HG03196 (cell line): ENCODE measurements around the gene CCDC7.
"Not testable (repeated sequence)": the region's sequence is repeated elsewhere in the genome, so short reads cannot be mapped to it uniquely, and the experiment has no call there.

Experiments
- ATAC-seq: cut with Tn5 transposase; IDR thresholded peaks from one replicate; pipeline ENCODE4 v1.9.1; 2021; ENCODE audit not compliant: unreplicated experiment

The CCDC7 gene

GRCh38 chr10:32446536-32447406 is 831 bp downstream of the CCDC7 start:
- peak; percentile 3 for ATAC-seq

- ATAC-seq: no peak
Observed at GRCh38 chr10:32454148-32454547, 8.2 kb downstream of the CCDC7 start.

- ATAC-seq: no peak
Observed at GRCh38 chr10:32459051-32459698, 13.2 kb downstream of the CCDC7 start.

GRCh38 chr10:32461203-32461602 is 15.3 kb downstream of the CCDC7 start:
- ATAC-seq: no peak

- no peak for ATAC-seq
Observed at GRCh38 chr10:32471232-32471631, 25.3 kb downstream of the CCDC7 start.

GRCh38 chr10:32477499-32477898 is 31.6 kb downstream of the CCDC7 start:
- no peak for ATAC-seq

- no peak for ATAC-seq
Observed at GRCh38 chr10:32481606-32482005, 35.7 kb downstream of the CCDC7 start.

- ATAC-seq: not testable (repeated sequence)
Observed at GRCh38 chr10:32483019-32483502, 37.1 kb downstream of the CCDC7 start.

- ATAC-seq: not testable (repeated sequence)
Observed at GRCh38 chr10:32488038-32488437, 42.1 kb downstream of the CCDC7 start.

- no peak for ATAC-seq
Observed at GRCh38 chr10:32489158-32489557, 43.2 kb downstream of the CCDC7 start.

GRCh38 chr10:32489901-32490300 is 44.0 kb downstream of the CCDC7 start:
- no peak for ATAC-seq

GRCh38 chr10:32494562-32494961 is 48.6 kb downstream of the CCDC7 start:
- ATAC-seq: not testable (repeated sequence)

GRCh38 chr10:32500136-32500535 is 54.2 kb downstream of the CCDC7 start:
- not testable (repeated sequence) for ATAC-seq

- no peak for ATAC-seq
Observed at GRCh38 chr10:32501906-32502305, 56.0 kb downstream of the CCDC7 start.

GRCh38 chr10:32505762-32506420 is 60.0 kb downstream of the CCDC7 start:
- ATAC-seq: not testable (repeated sequence)

- ATAC-seq: no peak
Observed at GRCh38 chr10:32511599-32511998, 65.7 kb downstream of the CCDC7 start.

- ATAC-seq: no peak
Observed at GRCh38 chr10:32516567-32517495, 70.9 kb downstream of the CCDC7 start.

- no peak for ATAC-seq
Observed at GRCh38 chr10:32530231-32530630, 84.3 kb downstream of the CCDC7 start.

GRCh38 chr10:32538256-32538655 is 92.3 kb downstream of the CCDC7 start:
- no peak for ATAC-seq

GRCh38 chr10:32540691-32541470 is 94.9 kb downstream of the CCDC7 start:
- ATAC-seq: no peak
